GM12878 (cell line): Measurements from ENCODE around the gene LRIT3. TPM values are rescaled to one million over a fixed set of nuclear protein-coding genes. Genes with fewer than 3 reads are reported as not detected.

Source experiments
- ATF2 ChIP-seq: IDR thresholded peaks from 2 replicates; pipeline ENCODE4 v1.6.1; 2012; ENCODE audit warnings: low read length, inconsistent platforms
- CUX1 ChIP-seq: IDR thresholded peaks from 2 replicates; pipeline ENCODE4 v1.6.1; 2012; ENCODE audit warnings: improper control_type of control experiment, low read depth, low read length; ENCODE audit not compliant: insufficient replicate concordance
- E2F8 ChIP-seq: fragments of 450-650 bp; IDR thresholded peaks from 2 replicates; pipeline ENCODE4 v1.6.1; 2018; ENCODE audit warnings: mild to moderate bottlenecking, low read depth, moderate library complexity; ENCODE audit not compliant: partially characterized antibody
- EZH2 ChIP-seq: IDR thresholded peaks from 2 replicates; pipeline ENCODE4 v1.6.1; 2012; ENCODE audit warnings: low read depth, mild to moderate bottlenecking, control low read depth, inconsistent platforms, low read length, borderline replicate concordance; ENCODE audit not compliant: control insufficient read depth
- HDGF ChIP-seq: fragments of 450-650 bp; IDR thresholded peaks from 2 replicates; pipeline ENCODE4 v1.6.1; 2016; ENCODE audit warnings: antibody characterized with exemption
- POU2F2 ChIP-seq: IDR thresholded peaks from 3 replicates; pipeline ENCODE4 v1.6.1; 2011; ENCODE audit warnings: low read depth, mild to moderate bottlenecking, low read length, borderline replicate concordance
- SMAD1 ChIP-seq: fragments of 450-650 bp; IDR thresholded peaks from 2 replicates; pipeline ENCODE4 v1.6.1; 2018; ENCODE audit warnings: mild to moderate bottlenecking, low read depth; ENCODE audit not compliant: partially characterized antibody
- SREBF1 ChIP-seq: IDR thresholded peaks from 2 replicates; pipeline ENCODE4 v1.6.1; 2012; ENCODE audit warnings: mild to moderate bottlenecking, low read length
- TCF3 ChIP-seq: IDR thresholded peaks from 2 replicates; pipeline ENCODE4 v1.6.1; 2012; ENCODE audit warnings: low read depth, mild to moderate bottlenecking, low read length, borderline replicate concordance; ENCODE audit not compliant: insufficient read depth
- USF1 ChIP-seq: IDR thresholded peaks from 2 replicates; pipeline ENCODE4 v1.6.1; 2011; ENCODE audit warnings: borderline replicate concordance, low read depth, mild to moderate bottlenecking, moderate library complexity, mixed read lengths, low read length; ENCODE audit not compliant: insufficient read depth; ENCODE audit errors: extremely low read length
- ZBTB40 ChIP-seq: fragments of 450-650 bp; IDR thresholded peaks from 2 replicates; pipeline ENCODE4 v1.6.1; 2016; ENCODE audit warnings: mild to moderate bottlenecking, moderate library complexity, borderline replicate concordance
- ZZZ3 ChIP-seq: IDR thresholded peaks from 2 replicates; pipeline ENCODE4 v1.6.1; 2011; ENCODE audit warnings: low read depth; ENCODE audit not compliant: control insufficient read depth, insufficient read length
- polyA plus RNA-seq, 11 experiments: library from polyadenylated mRNA; depleted of rRNA in 4 of 11; unstranded in 6 of 11; stranded (reverse) in 5 of 11; fragments of >200 nt; fragmentation: Nextera tagmentation in 4 of 11; fragmentation: Illumina TruSeq in 1 of 11; extraction: Ambion mirVana in 4 of 11; extraction: Trizol in 1 of 11; gene quantifications; 1 replicate in 1 of 11; 2 replicates in 10 of 11; pipeline versions ENCODE4 v1.2.1 to v1.2.3, GENCODE V29; 2011 to 2016; ENCODE audit warnings: inconsistent platforms in 2 of 11, missing spikeins in 2 of 11, low read depth in 1 of 11
- total RNA-seq, 4 experiments: library from RNA; depleted of rRNA in 3 of 4; stranded (reverse); fragments of >200 nt in 3 of 4; fragmentation: Illumina TruSeq in 1 of 4; extraction: Trizol in 1 of 4; gene quantifications; 2 replicates each; pipeline versions ENCODE4 v1.2.1 to v1.2.3, GENCODE V29; 2013 to 2021

The LRIT3 gene
- total and polyA plus RNA-seq, 10 of the 15 experiments (the other 5 are each of a cell fraction or from before 2014, with no cell fraction given), result 0.04 to 0.20 (median 0.10) TPM; not detected in 6

- TF ChIP-seq CUX1 (no peak), SREBF1 (no peak), HDGF (no peak), ZBTB40 (peak; percentile 93), TCF3 (no peak), ATF2 (peak; percentile 29; the same call in 1 of the 2 replicates), SMAD1 (no peak), E2F8 (peak; percentile 89), POU2F2 (peak; percentile 50; the same call in 2 of the 3 replicates), ZZZ3 (no peak), EZH2 (no peak), USF1 (peak; percentile 66)
Measured at GRCh38 chr4:109815151-109816081, 32.5 kb upstream of the LRIT3 start, which contains the start of gene GAR1 (continued).
